H1 (cell line): ENCODE data around the gene CHI3L2. TPM values are rescaled to one million over a fixed set of nuclear protein-coding genes. Genes with fewer than 3 reads are reported as not detected.

Experiments
- ASH2L ChIP-seq: fragments of 200-600, 300-600 bp; sonication (generic); IDR thresholded peaks from one replicate; pipeline ENCODE4 v1.7.1; 2017; ENCODE audit warnings: low read length
- BRCA1 ChIP-seq: IDR thresholded peaks from 2 replicates; pipeline ENCODE4 v1.6.1; 2012; ENCODE audit warnings: low read depth, low read length, improper control_type of control experiment
- CHD7 ChIP-seq: fragments of 300-600 bp; sonication (generic); IDR thresholded peaks from 2 replicates; pipeline ENCODE4 v1.7.1; 2012; ENCODE audit warnings: low read length, moderate library complexity, mild to moderate bottlenecking, inconsistent platforms; ENCODE audit not compliant: insufficient replicate concordance
- KDM1A ChIP-seq: fragments of 200-600, 300-600 bp; sonication (generic); IDR thresholded peaks from 2 replicates; pipeline ENCODE4 v1.7.1; 2016; ENCODE audit warnings: mild to moderate bottlenecking, low read length, borderline replicate concordance
- PHF8 ChIP-seq: fragments of 200-600 bp; sonication (generic); conservative IDR thresholded peaks from 2 replicates; pipeline ENCODE4 v1.7.1; 2012; ENCODE audit warnings: low read depth, mild to moderate bottlenecking, inconsistent platforms, low read length, moderate library complexity
- RBBP5 ChIP-seq: IDR thresholded peaks from 2 replicates; pipeline ENCODE4 v1.7.1; 2012; ENCODE audit warnings: low read depth, mild to moderate bottlenecking, inconsistent platforms, low read length, moderate library complexity, borderline replicate concordance
- YY1 ChIP-seq: IDR thresholded peaks from 2 replicates; pipeline ENCODE4 v1.6.1; 2011; ENCODE audit warnings: low read depth, mild to moderate bottlenecking, low read length
- polyA plus RNA-seq, 7 experiments: library from polyadenylated mRNA; depleted of rRNA in 3 of 7; stranded (reverse) in 5 of 7; unstranded in 2 of 7; fragments of >200 nt in 5 of 7; fragments of 200-250 nt in 2 of 7; gene quantifications; 1 replicate in 5 of 7; 2 replicates in 1 of 7; 4 replicates in 1 of 7; pipeline versions ENCODE4 v1.2.1 to v1.2.3, GENCODE V29; 2011 to 2013; ENCODE audit warnings: missing spikeins in 2 of 7, mixed read lengths in 2 of 7
- total RNA-seq: library from RNA; stranded (reverse); fragmentation: NEBNext Ultra II Directional; extraction: Animal tissue kit (Norgen Biotek cat#: 25700); gene quantifications from 2 replicates; pipeline ENCODE4 v1.2.1, GENCODE V29; 2021

CHI3L2 gene
- total and polyA plus RNA-seq, 2 of the 8 experiments (the other 6 are each of a cell fraction or from before 2014, with no cell fraction given) = not detected

- TF ChIP-seq CHD7 (no peak), YY1 (no peak), KDM1A (no peak), BRCA1 (no peak), RBBP5 (no peak), PHF8 (no peak), ASH2L (peak; percentile 12)
Measured at GRCh38 chr1:111272081-111272480, 44.6 kb downstream of the CHI3L2 start (continued).
